GM21515 (cell line): ENCODE results near the gene TTC27.

Experiments used
- ATAC-seq: cut with Tn5 transposase; IDR thresholded peaks from one replicate; pipeline ENCODE4 v1.9.1; 2021; ENCODE audit not compliant: unreplicated experiment

TTC27 gene

GRCh38 chr2:32804205-32804604 lies 176.4 kb downstream of the TTC27 start:
- no peak for ATAC-seq

- no peak for ATAC-seq
These were observed 177.6 kb downstream of the TTC27 start for GRCh38 chr2:32805104-32806095.

DNA sequence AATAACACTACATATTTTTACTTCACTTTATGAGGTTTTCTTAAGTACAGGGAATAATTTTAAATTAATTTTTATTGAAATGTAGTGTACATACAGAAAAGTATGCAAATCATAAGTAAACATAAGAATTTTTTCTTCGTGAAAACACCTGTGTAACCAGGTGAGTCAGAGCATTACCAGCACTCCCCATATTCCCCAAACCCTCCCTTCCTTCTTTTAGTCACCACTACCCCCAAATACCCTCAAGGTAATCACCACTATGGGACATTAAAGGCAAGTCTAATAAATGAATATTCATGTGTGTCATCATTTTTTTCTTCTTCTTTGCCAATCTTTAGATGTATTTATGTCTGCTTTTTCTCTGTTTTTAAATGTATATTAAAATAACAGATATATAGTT lies 179.0 kb downstream of the TTC27 start:
- ATAC-seq, result no peak

GRCh38 chr2:32807662-32808061 lies 179.8 kb downstream of the TTC27 start:
- ATAC-seq, result no peak

DNA sequence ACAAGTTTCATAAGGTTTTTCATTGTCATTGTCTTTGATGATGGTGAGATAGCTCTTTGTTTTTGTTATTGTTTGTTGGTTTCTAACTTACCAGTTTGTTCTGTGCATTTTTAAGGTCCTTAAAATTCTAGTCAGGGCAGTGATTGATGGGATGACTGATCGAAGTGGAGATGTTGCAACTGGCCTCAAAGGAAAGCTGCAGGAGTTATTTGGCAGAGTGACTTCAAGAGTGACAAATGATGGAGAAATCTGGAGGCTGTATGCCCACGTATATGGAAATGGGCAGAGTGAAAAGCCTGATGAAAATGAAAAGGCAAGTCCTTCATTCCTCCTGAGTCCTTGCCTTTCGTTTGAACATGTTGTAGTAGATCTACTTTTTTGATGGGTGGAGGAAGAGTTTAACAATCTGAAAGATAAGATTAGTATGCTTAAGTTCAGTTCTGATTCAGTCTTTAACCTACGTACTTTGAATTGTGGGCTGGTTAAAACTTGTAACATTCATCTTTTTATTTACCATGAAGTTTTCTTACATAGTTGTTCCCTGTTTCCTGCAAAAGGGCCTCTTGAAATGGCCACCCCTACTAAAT lies 183.2 kb downstream of the TTC27 start:
- ATAC-seq, result no peak

DNA sequence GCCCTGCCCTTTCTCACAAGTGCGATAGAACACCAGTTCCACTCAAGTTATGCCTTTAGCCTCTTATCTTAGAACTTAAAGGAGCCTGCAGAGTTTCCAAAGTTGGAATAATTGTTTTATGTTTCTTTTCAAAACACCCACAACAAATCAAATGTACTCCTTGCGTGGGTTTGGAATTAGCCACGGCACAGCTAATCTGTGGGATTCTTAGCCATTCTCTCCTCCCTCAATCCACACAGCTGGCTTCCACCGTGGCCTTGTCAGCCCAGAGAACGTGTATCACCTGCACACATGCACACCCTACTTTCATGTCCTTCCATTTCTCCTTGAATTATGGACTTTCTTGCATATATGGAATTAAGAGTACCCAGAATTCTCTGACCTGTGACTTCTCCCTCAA lies 183.8 kb downstream of the TTC27 start:
- no peak for ATAC-seq

DNA sequence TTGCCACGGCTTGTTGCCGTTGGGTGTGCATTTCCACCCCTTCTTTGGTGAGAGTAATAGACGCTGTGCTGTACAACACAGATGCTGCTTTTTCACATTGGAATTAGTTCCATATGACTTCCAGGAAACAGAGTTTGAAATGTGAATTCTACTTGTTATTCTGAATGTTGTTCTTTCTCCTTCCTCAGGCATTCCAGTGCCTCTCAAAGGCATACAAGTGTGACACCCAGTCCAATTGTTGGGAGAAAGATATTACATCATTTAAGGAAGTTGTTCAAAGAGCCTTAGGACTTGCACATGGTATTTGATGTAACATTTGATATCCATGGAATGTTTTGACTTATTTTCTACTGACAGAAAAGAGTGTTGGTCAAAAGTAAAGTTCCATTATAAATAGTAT lies 184.5 kb downstream of the TTC27 start:
- no peak for ATAC-seq

DNA sequence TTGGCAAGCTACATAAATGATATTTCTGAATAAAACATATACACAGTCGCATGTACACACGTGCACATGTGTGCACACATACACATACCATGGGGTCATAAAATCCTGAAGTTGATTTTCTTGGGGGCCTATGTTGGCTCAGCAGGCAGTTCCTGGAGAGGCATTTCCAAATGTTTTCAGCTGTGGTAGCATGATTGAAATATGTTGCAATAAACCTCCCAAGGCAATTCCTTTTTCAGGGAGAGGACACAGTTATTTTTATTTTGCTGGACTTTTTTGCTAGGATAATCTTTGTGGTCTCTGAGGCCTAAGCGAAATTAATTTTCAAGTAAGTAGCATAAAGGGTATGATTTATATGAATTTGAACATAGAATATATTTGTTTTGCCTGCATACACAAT lies 192.2 kb downstream of the TTC27 start:
- ATAC-seq, result no peak

DNA sequence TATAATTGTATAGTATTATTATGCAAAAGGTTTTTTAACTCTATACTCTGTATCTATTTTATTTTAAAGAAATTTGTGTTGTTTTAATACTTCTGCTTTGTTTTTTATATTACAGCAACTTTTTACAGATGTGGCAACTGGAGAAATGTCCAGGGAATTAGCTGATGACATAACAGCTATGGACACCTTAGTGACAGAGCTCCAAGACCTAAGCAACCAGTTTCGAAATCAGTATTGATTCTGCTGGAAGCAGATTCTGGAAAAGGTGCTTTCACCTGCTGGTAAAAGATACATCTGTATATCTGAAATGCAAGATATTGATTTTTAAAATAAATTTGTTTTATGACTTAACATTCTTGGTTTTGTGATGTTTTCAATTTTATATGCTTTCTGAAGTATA lies 192.9 kb downstream of the TTC27 start:
- ATAC-seq, result no peak

- ATAC-seq, result no peak
These were observed 196.4 kb downstream of the TTC27 start for GRCh38 chr2:32824070-32824809.

- no peak for ATAC-seq
These were observed 197.5 kb downstream of the TTC27 start for GRCh38 chr2:32825291-32825712.

DNA sequence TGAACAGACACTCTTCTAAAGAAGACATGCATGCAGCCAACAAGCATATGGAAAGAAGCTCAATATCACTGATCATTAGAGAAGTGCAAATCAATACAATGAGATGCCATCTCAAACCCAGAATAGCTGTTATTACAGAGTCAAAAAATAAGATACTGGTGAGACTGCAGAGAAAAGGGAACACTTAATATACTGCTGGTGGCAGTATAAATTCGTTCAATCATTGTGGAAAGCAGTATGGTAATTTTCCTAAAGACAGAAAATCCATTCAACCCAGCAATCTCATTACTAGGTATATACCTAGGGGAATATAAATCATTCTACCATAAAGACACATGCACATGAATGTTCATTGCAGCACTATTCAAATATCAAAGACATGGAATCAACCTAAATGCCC lies 202.3 kb downstream of the TTC27 start:
- no peak for ATAC-seq

GRCh38 chr2:32832821-32833220 lies 205.0 kb downstream of the TTC27 start:
- ATAC-seq, result no peak

DNA sequence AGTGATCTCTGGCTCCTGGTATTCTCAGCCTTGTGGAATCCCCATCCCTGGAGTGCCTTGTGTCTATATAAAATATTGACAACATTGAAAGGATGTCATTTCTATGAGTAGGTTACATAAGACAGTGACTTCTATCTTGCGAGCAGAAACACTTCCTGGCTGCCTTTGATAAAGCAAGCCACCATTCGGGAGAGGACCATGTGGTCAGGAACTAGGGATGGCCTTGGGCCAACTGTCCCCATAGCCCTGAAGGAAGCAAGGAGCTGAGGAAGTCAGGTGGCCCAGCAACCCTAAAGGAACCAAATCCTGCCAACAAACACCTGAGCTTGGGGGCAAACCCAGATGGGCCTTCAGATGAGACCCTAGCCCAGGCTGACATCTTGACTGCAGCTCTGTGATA lies 205.9 kb downstream of the TTC27 start:
- no peak for ATAC-seq

- ATAC-seq, result no peak
These were observed 207.3 kb downstream of the TTC27 start for GRCh38 chr2:32835148-32835547.

DNA sequence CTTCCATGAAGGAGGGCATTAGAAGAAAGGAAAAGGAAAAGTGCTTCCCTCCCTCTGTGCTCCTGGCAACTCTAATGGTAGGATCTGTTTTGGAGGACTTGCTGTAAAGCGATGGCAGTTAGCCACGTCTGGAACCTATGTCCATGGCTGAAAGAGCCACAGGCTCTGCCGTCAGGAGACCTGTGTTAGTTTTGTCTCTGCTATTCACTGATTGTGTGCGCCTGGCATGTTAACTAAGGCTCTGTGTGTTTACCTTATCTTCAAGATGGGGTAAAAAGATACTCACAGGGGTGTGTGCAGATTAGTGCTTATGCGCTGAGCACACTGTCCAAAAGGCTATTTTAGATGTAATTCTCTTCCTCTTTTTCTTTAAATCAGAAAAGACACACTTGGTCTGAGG lies 209.1 kb downstream of the TTC27 start:
- no peak for ATAC-seq

DNA sequence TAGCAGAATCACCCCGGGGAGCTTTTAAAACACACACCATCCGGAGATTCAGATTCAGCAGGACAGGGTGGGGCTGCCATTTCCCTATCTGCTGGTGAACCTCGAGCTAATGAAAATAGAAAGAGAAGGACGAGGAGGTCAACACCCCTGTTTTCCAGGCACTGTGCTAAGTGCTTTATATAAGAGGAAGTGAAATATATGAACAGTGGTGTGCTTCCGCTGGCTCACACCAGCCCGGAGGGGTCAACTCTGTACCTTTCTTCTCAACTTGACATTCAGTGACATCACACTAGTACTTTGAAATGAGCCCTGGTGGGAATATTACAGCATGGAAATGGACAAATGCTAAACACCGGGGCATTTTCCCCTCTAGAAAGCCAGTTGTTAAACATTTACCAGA lies 210.6 kb downstream of the TTC27 start:
- peak; percentile 78 for ATAC-seq

DNA sequence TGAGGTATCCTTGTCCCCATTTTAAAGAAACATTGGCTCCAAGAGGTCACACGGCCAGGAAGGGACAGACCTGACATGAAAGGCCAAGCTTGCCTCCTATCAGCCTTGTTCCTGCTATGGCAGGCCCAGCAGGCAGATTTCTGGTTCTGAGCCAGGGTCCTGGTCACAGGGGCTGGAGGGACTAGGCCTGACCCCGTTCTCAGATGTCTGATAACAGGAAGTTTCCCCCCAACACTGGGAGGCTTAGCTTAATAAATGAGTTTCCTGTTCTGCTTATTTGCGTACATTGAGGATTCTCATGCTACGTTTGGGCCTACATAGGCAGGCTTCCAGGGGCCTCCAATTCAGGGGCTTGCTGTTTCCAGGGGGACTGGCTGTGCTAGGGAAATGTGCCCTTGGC lies 211.1 kb downstream of the TTC27 start:
- ATAC-seq, result no peak

DNA sequence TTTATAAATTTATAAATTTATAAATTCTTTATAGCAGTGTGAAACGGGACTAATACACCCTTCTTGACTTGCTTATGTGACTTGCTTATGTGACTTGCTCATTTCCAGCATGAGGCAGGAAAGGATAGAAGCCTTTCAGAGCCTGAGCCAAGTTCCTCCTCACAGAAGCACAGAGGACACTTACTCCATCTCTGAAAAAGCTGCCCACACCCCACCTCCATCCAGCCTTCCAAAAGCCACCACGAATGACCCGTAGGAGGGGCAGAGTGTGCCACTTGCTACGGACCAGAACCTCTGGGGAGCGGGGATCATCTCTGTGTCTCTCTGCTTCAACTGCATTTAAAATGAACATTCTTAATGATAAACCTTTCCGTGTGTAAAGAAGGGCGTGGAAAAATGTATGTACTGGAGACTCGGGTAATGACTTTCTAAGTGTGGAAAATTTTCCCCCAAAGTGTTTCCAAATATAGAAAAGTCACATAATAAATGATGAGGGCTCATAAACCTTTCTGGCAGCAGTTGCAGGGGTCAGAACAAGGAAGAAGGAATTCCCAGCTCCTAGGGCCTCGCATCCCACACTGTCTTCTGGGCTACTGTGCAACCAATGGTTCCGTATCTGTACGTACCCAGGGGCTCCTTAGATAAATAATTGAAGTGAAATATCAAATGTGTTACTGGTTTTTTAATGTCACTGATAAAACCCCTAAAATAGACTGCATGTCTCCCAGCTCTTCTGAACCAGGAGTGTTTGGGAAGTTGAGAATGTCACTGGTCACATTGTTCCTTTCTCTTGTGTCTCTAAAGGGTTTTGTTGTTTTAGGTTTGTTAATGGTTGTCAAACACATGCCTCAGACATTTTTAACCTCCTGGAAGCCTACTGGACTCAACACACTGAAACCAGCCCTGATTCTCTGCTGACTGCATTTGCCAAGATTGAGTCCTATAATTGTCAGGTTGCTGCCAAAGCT lies 214.4 kb downstream of the TTC27 start:
- ATAC-seq, result no peak

DNA sequence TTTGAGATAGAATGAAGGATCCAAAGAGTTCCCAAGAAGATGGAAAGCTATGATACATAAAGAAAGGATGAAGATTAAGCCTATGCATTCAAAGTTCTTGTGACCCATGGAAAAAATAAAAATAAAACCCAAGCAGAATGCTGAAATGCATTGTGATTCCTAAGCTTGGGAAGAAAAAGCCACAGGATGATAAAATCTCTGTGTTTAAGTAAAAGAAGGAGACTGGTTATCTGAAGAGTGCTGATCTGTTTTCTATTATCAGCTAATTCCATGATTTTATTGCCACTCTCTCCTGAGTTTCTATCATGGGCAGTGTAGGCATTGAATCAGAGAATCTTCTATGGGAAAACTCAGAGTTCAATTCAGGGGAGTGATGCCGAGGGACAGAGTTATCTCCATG lies 215.8 kb downstream of the TTC27 start:
- no peak for ATAC-seq

DNA sequence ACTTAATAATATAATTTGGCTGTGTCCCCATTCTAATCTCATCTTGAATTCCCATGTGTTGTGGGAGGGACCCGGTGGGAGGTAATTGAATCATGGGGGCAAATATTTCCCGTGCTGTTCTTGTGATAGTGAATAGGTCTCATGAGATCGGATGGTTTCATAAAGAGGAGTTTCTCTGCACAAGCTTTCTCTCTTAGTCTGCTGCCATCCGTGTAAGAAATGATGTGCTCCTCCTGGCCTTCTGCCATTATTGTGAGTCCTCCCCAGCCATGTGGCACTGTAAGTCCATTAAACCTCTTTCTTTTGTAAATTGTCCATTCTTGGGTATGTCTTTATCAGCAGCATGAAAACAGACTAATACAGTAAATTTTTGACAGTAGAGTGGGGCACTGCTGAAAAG lies 216.4 kb downstream of the TTC27 start:
- no peak for ATAC-seq
